HUES48 (cell line): ENCODE results near the gene GGNBP2.
A peak's percentile ranks its signal among the peaks of the same experiment; 100 is the strongest.
"Not testable (repeated sequence)": the region's sequence is repeated elsewhere in the genome, so short reads cannot be mapped to it uniquely, and the experiment has no call there.

Experiments used
- H3K27ac ChIP-seq: one replicate; pipeline ENCODE4 v1.7.0; 2013; ENCODE audit warnings: low read depth, low read length, inconsistent platforms
- H3K27me3 ChIP-seq: 2 replicates; pipeline ENCODE4 v1.6.1; 2013; ENCODE audit warnings: mild to moderate bottlenecking, low read length; ENCODE audit not compliant: control insufficient read depth, insufficient read depth
- H3K36me3 ChIP-seq: 2 replicates; pipeline ENCODE4 v1.6.1; 2013; ENCODE audit warnings: low read length; ENCODE audit not compliant: control insufficient read depth, insufficient read depth
- H3K4me1 ChIP-seq: 2 replicates; pipeline ENCODE4 v1.6.1; 2013; ENCODE audit warnings: mild to moderate bottlenecking, low read length; ENCODE audit not compliant: control insufficient read depth, insufficient read depth
- H3K4me3 ChIP-seq: 2 replicates; pipeline ENCODE4 v1.5.1; 2013; ENCODE audit warnings: mild to moderate bottlenecking, low read depth, low read length
- H3K9ac ChIP-seq: 2 replicates; pipeline ENCODE4 v1.6.1; 2013; ENCODE audit warnings: mild to moderate bottlenecking, low read depth, low read length, moderate library complexity
- H3K9me3 ChIP-seq: 2 replicates; pipeline ENCODE4 v1.6.1; 2013; ENCODE audit warnings: low read length; ENCODE audit not compliant: control insufficient read depth, insufficient read depth

Gene GGNBP2

GRCh38 chr17:36602030-36602748, 57.5 kb downstream of the GGNBP2 start:
- Histone ChIP-seq H3K9me3 (no peaks in the 10 kb centered on the region), H3K4me1 (peaks cover 14% of the 10 kb centered on the region), H3K4me3 (peak overlapping the region; percentile 77), H3K36me3 (peaks cover 24% of the 10 kb centered on the region), H3K27me3 (no peaks in the 10 kb centered on the region), H3K27ac (peak overlapping the region; percentile 92), H3K9ac (peak overlapping the region; percentile 72)

GRCh38 chr17:36602924-36603384, 58.2 kb downstream of the GGNBP2 start:
- 0 out of 2 replicates have a peak overlapping the region, but pooled peaks have one; percentile 9 for H3K9ac ChIP-seq

GRCh38 chr17:36605028-36605427, 60.3 kb downstream of the GGNBP2 start:
- not testable (repeated sequence) for H3K27ac ChIP-seq, H3K27me3 ChIP-seq, H3K9ac ChIP-seq, H3K4me3 ChIP-seq, H3K9me3 ChIP-seq
- peaks cover 20% of the 10 kb centered on the region for H3K4me1 ChIP-seq
- H3K36me3 ChIP-seq: peaks cover 16% of the 10 kb centered on the region; the same call in 1 of the 2 replicates

More at GRCh38 chr17:36602924-36603384, 58.2 kb downstream of the GGNBP2 start:
- Histone ChIP-seq H3K27me3 (no peaks in the 10 kb centered on the region), H3K4me1 (peaks cover 14% of the 10 kb centered on the region), H3K27ac (no peak overlapping the region), H3K36me3 (peaks cover 24% of the 10 kb centered on the region), H3K9me3 (no peaks in the 10 kb centered on the region), H3K4me3 (peak overlapping the region; percentile 77)

- Histone ChIP-seq H3K27me3 (no peaks in the 10 kb centered on the region), H3K36me3 (peaks cover 15% of the 10 kb centered on the region; the same call in 1 of the 2 replicates), H3K27ac (no peak overlapping the region), H3K4me1 (peaks cover 16% of the 10 kb centered on the region; the same call in 1 of the 2 replicates), H3K9me3 (no peaks in the 10 kb centered on the region), H3K4me3 (no peak overlapping the region), H3K9ac (no peak overlapping the region)
Measured at GRCh38 chr17:36608280-36608679, 63.6 kb downstream of the GGNBP2 start.

GRCh38 chr17:36608794-36609497, 64.2 kb downstream of the GGNBP2 start:
- no peaks in the 10 kb centered on the region for H3K9me3 ChIP-seq
- H3K36me3 ChIP-seq: peaks cover 12% of the 10 kb centered on the region; the same call in 1 of the 2 replicates
- no peak overlapping the region for H3K27ac ChIP-seq
- H3K4me1 ChIP-seq: peaks cover 20% of the 10 kb centered on the region
- no peak overlapping the region for H3K4me3 ChIP-seq
- H3K27me3 ChIP-seq: no peaks in the 10 kb centered on the region
- no peak overlapping the region for H3K9ac ChIP-seq

GRCh38 chr17:36609498-36609862, 64.8 kb downstream of the GGNBP2 start:
- Histone ChIP-seq H3K36me3 (peaks cover 11% of the 10 kb centered on the region; the same call in 1 of the 2 replicates), H3K27ac (no peak overlapping the region), H3K9ac (no peak overlapping the region)

GRCh38 chr17:36610474-36610873, 65.8 kb downstream of the GGNBP2 start:
- Histone ChIP-seq H3K27me3 (no peaks in the 10 kb centered on the region), H3K9me3 (no peaks in the 10 kb centered on the region), H3K4me1 (peaks cover 30% of the 10 kb centered on the region), H3K27ac (no peak overlapping the region), H3K4me3 (no peak overlapping the region), H3K9ac (no peak overlapping the region), H3K36me3 (peaks cover 11% of the 10 kb centered on the region; the same call in 1 of the 2 replicates)

More at GRCh38 chr17:36609498-36609862, 64.8 kb downstream of the GGNBP2 start:
- Histone ChIP-seq H3K9me3 (no peaks in the 10 kb centered on the region), H3K27me3 (no peaks in the 10 kb centered on the region), H3K4me1 (peaks cover 24% of the 10 kb centered on the region), H3K4me3 (no peak overlapping the region)

GRCh38 chr17:36611345-36612072, 66.8 kb downstream of the GGNBP2 start:
- H3K9ac ChIP-seq: no peak overlapping the region
- H3K27ac ChIP-seq: no peak overlapping the region
- no peak overlapping the region for H3K4me3 ChIP-seq
- H3K36me3 ChIP-seq: peaks cover 11% of the 10 kb centered on the region; the same call in 1 of the 2 replicates
- peaks cover 30% of the 10 kb centered on the region for H3K4me1 ChIP-seq
- no peaks in the 10 kb centered on the region for H3K9me3 ChIP-seq
- no peaks in the 10 kb centered on the region for H3K27me3 ChIP-seq

GRCh38 chr17:36612323-36612722, 67.6 kb downstream of the GGNBP2 start:
- Histone ChIP-seq H3K4me3 (no peak overlapping the region), H3K9ac (no peak overlapping the region), H3K27me3 (no peaks in the 10 kb centered on the region), H3K9me3 (no peaks in the 10 kb centered on the region), H3K4me1 (peaks cover 30% of the 10 kb centered on the region), H3K27ac (no peak overlapping the region), H3K36me3 (peaks cover 11% of the 10 kb centered on the region; the same call in 1 of the 2 replicates)

- no peaks in the 10 kb centered on the region for H3K27me3 ChIP-seq
- no peaks in the 10 kb centered on the region for H3K9me3 ChIP-seq
- no peak overlapping the region for H3K4me3 ChIP-seq
- H3K9ac ChIP-seq: no peak overlapping the region
- no peak overlapping the region for H3K27ac ChIP-seq
- peaks cover 30% of the 10 kb centered on the region for H3K4me1 ChIP-seq
- peaks cover 5% of the 10 kb centered on the region; the same call in 1 of the 2 replicates for H3K36me3 ChIP-seq
Measured at GRCh38 chr17:36613155-36613554, 68.4 kb downstream of the GGNBP2 start.
